GM19043 (cell line): Measurements from ENCODE around the gene SUFU.
A peak's percentile ranks its signal among the peaks of the same experiment; 100 is the strongest.

Experiments used
- ATAC-seq: cut with Tn5 transposase; IDR thresholded peaks from one replicate; pipeline ENCODE4 v1.9.1; 2021; ENCODE audit warnings: low read depth; ENCODE audit not compliant: unreplicated experiment

SUFU gene

GRCh38 chr10:102647443-102648268 lies 143.9 kb downstream of the SUFU start:
- no peak for ATAC-seq

GRCh38 chr10:102648269-102648888 lies 144.6 kb downstream of the SUFU start:
- ATAC-seq, result no peak

GRCh38 chr10:102648889-102649796 lies 145.4 kb downstream of the SUFU start:
- no peak for ATAC-seq

DNA sequence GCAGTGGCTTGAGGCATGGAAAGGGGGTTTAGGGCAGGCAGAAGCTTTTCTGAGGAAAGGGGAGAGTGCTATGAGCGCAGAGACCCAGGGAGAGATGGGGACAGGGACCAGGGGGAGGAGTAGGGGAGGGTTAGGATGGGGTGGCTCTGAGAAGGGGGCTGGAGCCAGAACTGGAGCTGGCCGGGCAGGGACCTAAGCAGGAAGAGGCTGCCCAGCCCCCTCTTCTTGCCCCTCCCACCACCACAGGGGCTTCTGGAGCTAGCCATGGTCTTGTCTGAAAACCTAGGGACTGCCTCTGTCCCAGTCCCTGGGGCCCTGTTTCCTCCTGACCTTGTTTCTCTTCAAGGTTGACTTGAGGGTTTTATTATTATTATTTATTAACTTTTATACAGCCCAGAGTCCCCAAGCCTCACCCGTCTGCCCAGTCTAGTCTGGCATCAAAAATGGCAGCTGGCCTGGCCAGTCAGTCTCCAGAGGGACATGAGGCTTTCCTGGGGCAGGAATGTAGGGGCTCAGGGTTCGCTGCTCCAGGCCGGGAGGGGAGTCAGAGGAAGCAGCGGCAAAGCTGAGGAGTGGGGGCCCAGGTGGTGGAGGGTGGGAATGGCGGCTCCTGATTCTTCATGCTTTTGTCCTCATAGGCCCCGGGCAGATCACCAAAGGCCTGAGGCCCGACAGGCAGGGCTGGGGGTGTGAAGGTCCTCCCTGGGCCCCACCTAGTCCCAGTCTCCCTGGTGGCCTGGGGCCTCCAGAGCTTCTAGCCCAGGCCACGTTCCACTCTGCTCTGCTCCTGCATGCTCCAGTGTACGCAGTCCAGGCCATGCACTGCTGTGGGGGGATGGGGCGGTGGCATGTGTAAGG lies 146.3 kb downstream of the SUFU start:
- ATAC-seq, result no peak

DNA sequence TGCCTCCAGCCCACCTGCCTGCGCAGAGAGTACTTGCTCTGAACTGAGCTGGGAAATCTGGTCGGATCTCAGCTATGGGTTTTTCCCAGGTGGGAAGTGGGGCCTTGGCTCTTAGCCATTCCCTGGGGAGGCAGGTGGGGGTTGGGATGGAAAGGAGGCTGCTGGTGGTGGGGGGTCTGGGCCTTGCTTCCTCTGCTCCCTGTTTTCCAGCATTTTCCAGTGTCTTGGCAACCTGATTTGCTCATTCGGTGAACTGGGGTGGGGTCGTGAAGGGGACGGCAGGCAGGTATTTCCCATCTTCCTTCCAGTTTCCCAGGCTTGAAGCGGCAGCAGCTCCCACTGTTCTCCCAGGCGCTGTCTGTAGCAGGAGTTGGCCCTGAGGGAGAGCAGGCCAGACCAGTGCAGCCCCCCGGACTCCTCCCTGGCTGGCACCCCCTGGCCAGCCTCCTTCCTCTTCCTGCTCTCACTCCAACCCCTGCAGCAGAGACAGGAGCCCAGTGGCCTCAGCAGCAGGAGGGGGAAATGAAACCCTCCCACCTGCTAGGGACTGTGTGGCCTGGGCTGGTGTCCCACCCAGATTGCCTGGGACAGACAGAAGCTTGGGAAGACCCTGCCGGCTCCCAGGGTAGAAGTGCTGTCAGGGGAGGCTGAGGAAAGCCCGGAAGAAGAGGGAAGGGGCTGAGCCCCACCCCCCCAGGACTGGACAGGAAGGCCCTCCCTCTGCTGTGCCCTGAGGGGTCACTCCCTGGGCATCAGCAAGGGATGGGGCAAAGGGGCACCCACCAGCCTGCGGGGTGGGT lies 147.1 kb downstream of the SUFU start:
- no peak for ATAC-seq

- no peak for ATAC-seq
Observed at GRCh38 chr10:102651455-102652169, 147.8 kb downstream of the SUFU start.

DNA sequence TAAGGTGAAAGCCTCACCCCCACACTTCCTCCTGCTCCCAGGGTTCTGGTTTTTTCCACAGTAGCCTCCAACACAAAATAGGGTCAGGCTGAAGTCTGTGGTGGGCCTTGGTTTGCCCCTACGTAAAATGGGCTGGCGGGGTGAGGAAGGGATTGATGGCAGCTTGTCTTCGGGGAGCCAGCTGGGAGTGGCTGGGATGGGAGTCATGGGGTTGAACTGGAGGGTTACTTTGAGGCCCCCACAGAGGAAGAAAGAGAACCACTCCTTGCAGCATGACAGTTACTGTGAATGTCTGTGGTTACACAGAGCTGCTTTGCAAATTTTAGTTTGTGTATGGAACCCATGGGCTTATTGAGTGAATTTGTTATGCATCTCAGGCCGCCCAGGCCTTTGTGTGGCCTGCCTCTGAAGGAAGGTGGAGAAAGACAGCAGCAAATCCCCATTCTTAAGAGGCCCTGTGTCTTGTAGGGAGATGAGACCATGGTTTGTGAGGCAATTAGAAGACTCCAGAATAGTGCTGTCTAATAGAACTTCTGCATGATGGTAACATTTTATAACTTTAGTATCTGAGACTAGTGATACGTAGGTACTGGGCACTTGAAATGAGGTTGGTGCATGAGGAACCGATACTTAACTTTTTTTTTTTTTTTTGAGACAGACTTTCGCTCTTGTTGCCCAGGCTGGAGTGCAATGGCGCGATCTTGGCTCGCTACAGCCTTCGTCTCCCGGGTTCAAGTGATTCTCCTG lies 148.6 kb downstream of the SUFU start:
- ATAC-seq, result peak; percentile 45

GRCh38 chr10:102653060-102653459 lies 149.3 kb downstream of the SUFU start:
- ATAC-seq, result no peak

GRCh38 chr10:102654566-102654965 lies 150.8 kb downstream of the SUFU start:
- no peak for ATAC-seq

GRCh38 chr10:102654969-102655368 lies 151.2 kb downstream of the SUFU start:
- ATAC-seq, result no peak

GRCh38 chr10:102656026-102656425 lies 152.3 kb downstream of the SUFU start:
- ATAC-seq, result no peak

- no peak for ATAC-seq
Observed at GRCh38 chr10:102656791-102657371, 153.1 kb downstream of the SUFU start.

- ATAC-seq, result no peak
Observed at GRCh38 chr10:102657451-102657850, 153.7 kb downstream of the SUFU start.

DNA sequence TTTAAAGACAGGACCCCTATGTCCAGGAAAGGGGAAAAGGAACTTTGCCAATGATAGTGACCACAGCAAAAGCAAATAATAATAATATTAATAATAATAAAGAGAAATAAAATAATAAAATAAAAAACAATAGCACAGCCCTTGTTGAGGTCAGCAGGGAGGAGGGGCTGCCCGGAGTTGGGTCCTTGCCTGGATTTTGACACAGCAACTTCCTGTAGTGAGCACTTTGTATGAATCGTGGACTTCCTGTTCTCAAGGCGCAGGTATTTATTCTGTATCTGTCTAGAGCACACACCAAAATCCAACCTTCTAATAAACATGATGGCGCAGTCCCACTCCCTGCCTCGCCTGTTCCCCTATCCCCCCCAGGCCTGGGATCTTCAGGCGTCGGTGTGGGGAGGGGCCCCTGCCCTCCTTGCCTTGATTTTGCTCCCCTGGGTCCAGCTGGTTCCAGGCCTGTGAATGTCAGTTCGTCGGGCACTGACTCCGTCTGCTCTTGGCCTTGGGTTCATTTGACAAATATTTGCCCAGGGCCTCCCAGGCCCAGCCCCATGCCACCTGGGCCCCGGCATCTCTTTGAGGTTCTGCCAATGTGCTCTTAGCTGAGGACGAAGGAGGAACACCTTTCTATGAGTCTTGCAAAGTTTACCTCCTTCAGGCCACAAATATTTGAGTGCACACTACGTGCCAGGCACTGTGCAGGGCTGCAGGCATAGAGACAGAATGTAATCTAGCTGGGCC lies 154.4 kb downstream of the SUFU start:
- ATAC-seq, result no peak

DNA sequence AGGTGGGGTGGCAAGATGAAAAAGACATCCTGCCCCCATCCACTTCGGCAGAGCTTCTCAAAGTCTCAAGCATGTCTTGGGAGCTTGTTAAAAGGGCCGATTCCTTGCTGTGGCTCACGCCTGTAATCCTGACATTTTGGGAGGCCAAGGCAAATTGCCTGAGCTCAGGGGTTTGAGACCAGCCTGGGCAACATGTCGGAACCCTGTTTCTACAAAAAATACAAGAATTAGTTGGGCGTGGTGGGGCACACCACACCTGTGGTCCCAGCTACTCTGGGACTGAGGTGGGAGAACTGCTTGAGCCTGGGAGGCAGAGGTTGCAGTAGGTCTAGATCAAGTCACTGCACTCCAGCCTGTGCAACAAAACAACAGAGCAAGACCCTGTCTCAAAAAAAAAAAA lies 155.0 kb downstream of the SUFU start:
- no peak for ATAC-seq

- ATAC-seq, result peak; percentile 83
Observed at GRCh38 chr10:102660888-102661657, 157.3 kb downstream of the SUFU start.
